PFSK-1 (cell line): ENCODE data around the gene NKAIN4.

Experiments used
- FOXP2 ChIP-seq: optimal IDR thresholded peaks from 2 replicates; pipeline ENCODE3; 2011; ENCODE audit warnings: borderline replicate concordance, control low read depth, inconsistent platforms; ENCODE audit not compliant: insufficient read depth; ENCODE audit errors: extremely low read length, extremely low read depth
- POLR2AphosphoS5 ChIP-seq: IDR thresholded peaks from 2 replicates; pipeline ENCODE4 v1.6.1; 2012; ENCODE audit warnings: low read depth, mild to moderate bottlenecking, control low read depth, low read length, moderate library complexity
- REST ChIP-seq, 2 experiments: IDR thresholded peaks; 2 replicates each; pipeline versions ENCODE4 v1.6.1 to v1.8.0; 2011 to 2012; ENCODE audit warnings: low read depth in 2 of 2, low read length in 2 of 2, control low read depth in 1 of 2, inconsistent platforms in 1 of 2, mild to moderate bottlenecking in 1 of 2, moderate library complexity in 1 of 2; ENCODE audit not compliant: insufficient read depth in 1 of 2
- SIN3A ChIP-seq: IDR thresholded peaks from 2 replicates; pipeline ENCODE4 v1.6.1; 2012; ENCODE audit warnings: mild to moderate bottlenecking, low read length, moderate library complexity, borderline replicate concordance; ENCODE audit not compliant: insufficient read depth
- TAF1 ChIP-seq: IDR thresholded peaks from 2 replicates; pipeline ENCODE4 v1.6.1; 2012; ENCODE audit warnings: low read length, control low read depth, borderline replicate concordance; ENCODE audit not compliant: insufficient read depth

The NKAIN4 gene

GRCh38 chr20:63265891-63266515 lies 11.7 kb upstream of the NKAIN4 start:
- TF ChIP-seq SIN3A = no peak
- no peak for TF ChIP-seq POLR2AphosphoS5
- no peak for TF ChIP-seq FOXP2
- no peak for TF ChIP-seq TAF1
- TF ChIP-seq REST (IDR thresholded peaks at IDR 0.05; ENCODE audit: insufficient read depth in 1 of 2, low read depth in 2 of 2, low read length in 2 of 2) = no peak

GRCh38 chr20:63264519-63264918 lies 10.3 kb upstream of the NKAIN4 start:
- TF ChIP-seq SIN3A = no peak
- TF ChIP-seq POLR2AphosphoS5 = no peak
- no peak for TF ChIP-seq REST (IDR thresholded peaks at IDR 0.05; ENCODE audit: insufficient read depth in 1 of 2, low read depth in 2 of 2, low read length in 2 of 2)
- TF ChIP-seq FOXP2 = no peak
- TF ChIP-seq TAF1 = no peak

- TF ChIP-seq REST (IDR thresholded peaks at IDR 0.05; ENCODE audit: insufficient read depth in 1 of 2, low read depth in 2 of 2, low read length in 2 of 2) (no peak), POLR2AphosphoS5 (no peak), SIN3A (no peak), FOXP2 (no peak), TAF1 (no peak)
These were observed 9.7 kb upstream of the NKAIN4 start for GRCh38 chr20:63264000-63264399.

- TF ChIP-seq SIN3A (no peak), TAF1 (no peak), REST (IDR thresholded peaks at IDR 0.05; ENCODE audit: insufficient read depth in 1 of 2, low read depth in 2 of 2, low read length in 2 of 2) (no peak), POLR2AphosphoS5 (no peak)
These were observed 8.6 kb upstream of the NKAIN4 start for GRCh38 chr20:63262836-63263235.
